Measurements from ENCODE around the gene SERPINH1. TPM values are rescaled to one million over a fixed set of nuclear protein-coding genes. Genes with fewer than 3 reads are reported as not detected.

Gene SERPINH1
- total and polyA plus RNA-seq, 2 of the 13 experiments (the other 11 are each of a cell fraction or from before 2014, with no cell fraction given): 83.6 to 83.8 TPM

GRCh38 chr11:75562048-75562835 lies at the start of gene SERPINH1 (continued):
- no peak for TF ChIP-seq ATF2 (CRISPR knock-in tag; IDR thresholded peaks at IDR 0.05)
- no peak for TF ChIP-seq ZNF788 (CRISPR knock-in tag; IDR thresholded peaks at IDR 0.05; ENCODE audit: borderline replicate concordance)
- no peak; the same call in 1 of the 2 replicates for TF ChIP-seq DMAP1 (CRISPR knock-in tag; IDR thresholded peaks at IDR 0.05)
- TF ChIP-seq MXI1 (IDR thresholded peaks at IDR 0.05; ENCODE audit: borderline replicate concordance, low read depth, low read length): 0 out of 3 replicates have a peak, but pooled peaks have one; percentile 19
- no peak for TF ChIP-seq ZBTB7B (CRISPR knock-in tag; IDR thresholded peaks at IDR 0.05)
- peak; percentile 74; the same call in 1 of the 2 replicates for TF ChIP-seq ZXDC (CRISPR knock-in tag; IDR thresholded peaks at IDR 0.05)
- TF ChIP-seq ZZZ3 (CRISPR knock-in tag; IDR thresholded peaks at IDR 0.05; ENCODE audit: borderline replicate concordance): no peak
- no peak for TF ChIP-seq FOXJ3 (CRISPR knock-in tag; IDR thresholded peaks at IDR 0.05; ENCODE audit: borderline replicate concordance)
- TF ChIP-seq, protein P1, sequence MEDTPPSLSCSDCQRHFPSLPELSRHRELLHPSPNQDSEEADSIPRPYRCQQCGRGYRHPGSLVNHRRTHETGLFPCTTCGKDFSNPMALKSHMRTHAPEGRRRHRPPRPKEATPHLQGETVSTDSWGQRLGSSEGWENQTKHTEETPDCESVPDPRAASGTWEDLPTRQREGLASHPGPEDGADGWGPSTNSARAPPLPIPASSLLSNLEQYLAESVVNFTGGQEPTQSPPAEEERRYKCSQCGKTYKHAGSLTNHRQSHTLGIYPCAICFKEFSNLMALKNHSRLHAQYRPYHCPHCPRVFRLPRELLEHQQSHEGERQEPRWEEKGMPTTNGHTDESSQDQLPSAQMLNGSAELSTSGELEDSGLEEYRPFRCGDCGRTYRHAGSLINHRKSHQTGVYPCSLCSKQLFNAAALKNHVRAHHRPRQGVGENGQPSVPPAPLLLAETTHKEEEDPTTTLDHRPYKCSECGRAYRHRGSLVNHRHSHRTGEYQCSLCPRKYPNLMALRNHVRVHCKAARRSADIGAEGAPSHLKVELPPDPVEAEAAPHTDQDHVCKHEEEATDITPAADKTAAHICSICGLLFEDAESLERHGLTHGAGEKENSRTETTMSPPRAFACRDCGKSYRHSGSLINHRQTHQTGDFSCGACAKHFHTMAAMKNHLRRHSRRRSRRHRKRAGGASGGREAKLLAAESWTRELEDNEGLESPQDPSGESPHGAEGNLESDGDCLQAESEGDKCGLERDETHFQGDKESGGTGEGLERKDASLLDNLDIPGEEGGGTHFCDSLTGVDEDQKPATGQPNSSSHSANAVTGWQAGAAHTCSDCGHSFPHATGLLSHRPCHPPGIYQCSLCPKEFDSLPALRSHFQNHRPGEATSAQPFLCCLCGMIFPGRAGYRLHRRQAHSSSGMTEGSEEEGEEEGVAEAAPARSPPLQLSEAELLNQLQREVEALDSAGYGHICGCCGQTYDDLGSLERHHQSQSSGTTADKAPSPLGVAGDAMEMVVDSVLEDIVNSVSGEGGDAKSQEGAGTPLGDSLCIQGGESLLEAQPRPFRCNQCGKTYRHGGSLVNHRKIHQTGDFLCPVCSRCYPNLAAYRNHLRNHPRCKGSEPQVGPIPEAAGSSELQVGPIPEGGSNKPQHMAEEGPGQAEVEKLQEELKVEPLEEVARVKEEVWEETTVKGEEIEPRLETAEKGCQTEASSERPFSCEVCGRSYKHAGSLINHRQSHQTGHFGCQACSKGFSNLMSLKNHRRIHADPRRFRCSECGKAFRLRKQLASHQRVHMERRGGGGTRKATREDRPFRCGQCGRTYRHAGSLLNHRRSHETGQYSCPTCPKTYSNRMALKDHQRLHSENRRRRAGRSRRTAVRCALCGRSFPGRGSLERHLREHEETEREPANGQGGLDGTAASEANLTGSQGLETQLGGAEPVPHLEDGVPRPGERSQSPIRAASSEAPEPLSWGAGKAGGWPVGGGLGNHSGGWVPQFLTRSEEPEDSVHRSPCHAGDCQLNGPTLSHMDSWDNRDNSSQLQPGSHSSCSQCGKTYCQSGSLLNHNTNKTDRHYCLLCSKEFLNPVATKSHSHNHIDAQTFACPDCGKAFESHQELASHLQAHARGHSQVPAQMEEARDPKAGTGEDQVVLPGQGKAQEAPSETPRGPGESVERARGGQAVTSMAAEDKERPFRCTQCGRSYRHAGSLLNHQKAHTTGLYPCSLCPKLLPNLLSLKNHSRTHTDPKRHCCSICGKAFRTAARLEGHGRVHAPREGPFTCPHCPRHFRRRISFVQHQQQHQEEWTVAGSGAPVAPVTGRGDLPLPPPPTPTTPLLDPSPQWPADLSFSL (CRISPR knock-in tag; IDR thresholded peaks at IDR 0.05): no peak
- no peak for TF ChIP-seq U2AF2 (IDR thresholded peaks at IDR 0.05; ENCODE audit: low read depth, low read length)
- TF ChIP-seq HNRNPH1 (optimal IDR thresholded peaks at IDR 0.05; ENCODE audit: low read depth, low read length): peak; percentile 19
- no peak for TF ChIP-seq FOXO1 (CRISPR knock-in tag; IDR thresholded peaks at IDR 0.05)
- TF ChIP-seq ZNF564 (CRISPR knock-in tag; IDR thresholded peaks at IDR 0.05): peak; percentile 58; the same call in 1 of the 2 replicates
- TF ChIP-seq, protein P2, sequence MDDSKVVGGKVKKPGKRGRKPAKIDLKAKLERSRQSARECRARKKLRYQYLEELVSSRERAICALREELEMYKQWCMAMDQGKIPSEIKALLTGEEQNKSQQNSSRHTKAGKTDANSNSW (CRISPR knock-in tag; IDR thresholded peaks at IDR 0.05; ENCODE audit: borderline replicate concordance): no peak
- no peak; the same call in 1 of the 2 replicates for TF ChIP-seq ZNF710 (CRISPR knock-in tag; IDR thresholded peaks at IDR 0.05; ENCODE audit: borderline replicate concordance)

Data from HepG2 (cell line).